A549 (cell line): ENCODE results near the gene KIF16B. TPM values are rescaled to one million over a fixed set of nuclear protein-coding genes. Genes with fewer than 3 reads are reported as not detected.

ENCODE experiments used
- ATAC-seq, 2 experiments: fragments of 200-7000 bp in 1 of 2; fragments of >200 bp in 1 of 2; cut with Nextera tagmentation in 1 of 2; cut with Tn5 transposase in 1 of 2; 3 replicates each; pipeline versions ENCODE4 v1.8.0 to v1.9.1; 2018 to 2020; ENCODE audit warnings: mild to moderate bottlenecking in 1 of 2, moderate library complexity in 1 of 2
- CTCF ChIA-PET: fragments of 300-600 bp; sonication (Branson Sonifier 250); formaldehyde crosslinking; extraction: SDS; loops from one replicate; lab custom pipeline; 2021; ENCODE audit warnings: antibody characterized with exemption, inconsistent platforms; lab: Yijun Ruan, JAX
- POLR2A ChIA-PET: fragments of 350-600 bp; formaldehyde crosslinking; extraction: SDS; loops from one replicate; lab custom pipeline; 2021; ENCODE audit warnings: antibody characterized with exemption, inconsistent platforms; lab: Yijun Ruan, JAX
- DNase-seq, 2 experiments: peaks; one replicate each; pipeline versions ENCODE4 v3.0.0 to v3.0.0-alpha.2; 2011 to 2016; ENCODE audit warnings: low read depth in 1 of 2, low spot score in 1 of 2
- FAIRE-seq: peaks from 2 replicates; lab custom pipeline; 2011; peaks lifted over from hg19 to GRCh38; lab: Jason Lieb, UNC
- H3K27ac ChIP-seq, 2 experiments: fragments of >200 bp; sonication (Bioruptor Twin); formaldehyde crosslinking; 3 replicates each; pipeline ENCODE4 v1.5.1; 2016 to 2017
- H3K4me1 ChIP-seq: fragments of >200 bp; sonication (Bioruptor Twin); formaldehyde crosslinking; 3 replicates; pipeline ENCODE4 v1.6.1; 2016
- H3K4me2 ChIP-seq: fragments of >200 bp; sonication (Bioruptor Twin); formaldehyde crosslinking; 3 replicates; pipeline ENCODE4 v1.6.1; 2016
- H3K4me3 ChIP-seq: fragments of >200 bp; sonication (Bioruptor Twin); formaldehyde crosslinking; 3 replicates; pipeline ENCODE4 v1.5.1; 2016
- H3K9me3 ChIP-seq: fragments of >200 bp; sonication (Bioruptor Twin); formaldehyde crosslinking; 3 replicates; pipeline ENCODE4 v1.6.1; 2016
- BHLHE40 ChIP-seq: IDR thresholded peaks from 2 replicates; pipeline ENCODE4 v1.6.1; 2012; ENCODE audit warnings: low read depth, low read length, inconsistent platforms
- CBX2 ChIP-seq: fragments of 200-600 bp; sonication (generic); IDR thresholded peaks from 2 replicates; pipeline ENCODE4 v1.6.1; 2016; ENCODE audit warnings: low read depth, mild to moderate bottlenecking, borderline replicate concordance
- CEBPB ChIP-seq, 2 experiments: fragments of >200 bp in 1 of 2; sonication (Bioruptor Twin) in 1 of 2; formaldehyde crosslinking in 1 of 2; IDR thresholded peaks; 2 replicates each; pipeline ENCODE4 v1.6.1; 2012 to 2016
- CHD2 ChIP-seq: fragments of 150-350 bp; IDR thresholded peaks from 2 replicates; pipeline ENCODE4 v1.6.1; 2014; ENCODE audit warnings: low read length; ENCODE audit not compliant: partially characterized antibody
- CTCF ChIP-seq: fragments of >200 bp; sonication (Bioruptor Twin); formaldehyde crosslinking; IDR thresholded peaks from 3 replicates; pipeline ENCODE4 v1.5.1; 2016
- HOXA7 ChIP-seq: fragments of 250-450 bp; sonication (Bioruptor Pico); IDR thresholded peaks from 2 replicates; pipeline ENCODE4 v1.5.0; 2020; ENCODE audit warnings: mild to moderate bottlenecking, moderate library complexity
- HOXB5 ChIP-seq: fragments of 250-450 bp; sonication (Bioruptor Pico); IDR thresholded peaks from 2 replicates; pipeline ENCODE4 v1.5.0; 2020; ENCODE audit warnings: mild to moderate bottlenecking, moderate library complexity
- JUN ChIP-seq, 2 experiments: fragments of >200 bp; sonication (Bioruptor Twin); formaldehyde crosslinking; IDR thresholded peaks; 2 replicates in 1 of 2; 3 replicates in 1 of 2; pipeline ENCODE4 v1.6.1; 2016 to 2017
- JUNB ChIP-seq: fragments of >200 bp; sonication (Bioruptor Twin); formaldehyde crosslinking; IDR thresholded peaks from 2 replicates; pipeline ENCODE4 v1.6.1; 2016
- KDM5A ChIP-seq: fragments of 200-600 bp; sonication (generic); IDR thresholded peaks from 2 replicates; pipeline ENCODE4 v1.6.1; 2016; ENCODE audit warnings: antibody characterized with exemption, mild to moderate bottlenecking
- MAZ ChIP-seq: fragments of 150-350 bp; IDR thresholded peaks from 2 replicates; pipeline ENCODE4 v1.6.1; 2014; ENCODE audit warnings: antibody characterized with exemption, low read depth, low read length, borderline replicate concordance
- NFE2L2 ChIP-seq: fragments of 150-350 bp; conservative IDR thresholded peaks from 2 replicates; pipeline ENCODE4 v1.6.1; 2014; ENCODE audit warnings: low read length
- NPAS2 ChIP-seq: fragments of 250-450 bp; sonication (Bioruptor Pico); IDR thresholded peaks from 2 replicates; pipeline ENCODE4 v1.8.0; 2022; ENCODE audit warnings: mild to moderate bottlenecking, moderate library complexity, borderline replicate concordance
- NR3C1 ChIP-seq: fragments of >200 bp; sonication (Bioruptor Twin); formaldehyde crosslinking; IDR thresholded peaks from 3 replicates; pipeline ENCODE4 v1.6.1; 2017
- PHF8 ChIP-seq: fragments of 200-600 bp; sonication (generic); IDR thresholded peaks from 2 replicates; pipeline ENCODE4 v1.6.1; 2016; ENCODE audit warnings: low read depth, mild to moderate bottlenecking, antibody characterized with exemption, moderate library complexity, borderline replicate concordance
- POLR2AphosphoS2 ChIP-seq: conservative IDR thresholded peaks from 2 replicates; pipeline ENCODE4 v1.6.1; 2012; ENCODE audit warnings: low read length, improper control_type of control experiment, inconsistent platforms
- RNF2 ChIP-seq: fragments of 200-600 bp; sonication (generic); IDR thresholded peaks from 2 replicates; pipeline ENCODE4 v1.6.1; 2016; ENCODE audit warnings: low read depth, mild to moderate bottlenecking, antibody characterized with exemption, moderate library complexity, borderline replicate concordance
- TFCP2L1 ChIP-seq: fragments of 250-450 bp; sonication (Bioruptor Pico); IDR thresholded peaks from 2 replicates; pipeline ENCODE4 v1.5.0; 2021; ENCODE audit warnings: mild to moderate bottlenecking
- TP53 ChIP-seq: fragments of 250-450 bp; sonication (Bioruptor Pico); IDR thresholded peaks from 2 replicates; pipeline ENCODE4 v1.5.0; 2021; ENCODE audit warnings: mild to moderate bottlenecking, moderate library complexity
- USF2 ChIP-seq: fragments of 450-650 bp; IDR thresholded peaks from 2 replicates; pipeline ENCODE4 v1.6.1; 2014; ENCODE audit warnings: antibody characterized with exemption
- ZNF302 ChIP-seq: fragments of 250-450 bp; sonication (Bioruptor Pico); IDR thresholded peaks from 2 replicates; pipeline ENCODE4 v1.9.0; 2021; ENCODE audit warnings: inconsistent platforms, mild to moderate bottlenecking, moderate library complexity
- WGBS: methylation state at CpG from one replicate; pipeline ENCODE4 v1.1.6; 2017; ENCODE audit errors: missing lambda C conversion rate; 5-methylcytosine and 5-hydroxymethylcytosine counted together
- polyA plus RNA-seq, 4 experiments: library from polyadenylated mRNA; depleted of rRNA in 3 of 4; stranded (reverse); fragments of >200 nt; fragmentation: RNase III in 1 of 4; extraction: RNeasy Plus Mini Kit Qiagen cat#74134 plus additional on column Dnase treatment in 1 of 4; gene quantifications; 2 replicates in 3 of 4; 3 replicates in 1 of 4; pipeline ENCODE4 v1.2.3, GENCODE V29; 2011 to 2017

KIF16B gene
- polyA plus RNA-seq, 2 of the 4 experiments (the other 2 are of a cell fraction): 14.1 to 23.3 TPM

- Histone ChIP-seq H3K27ac (peak overlapping the region; percentile 90 to 92; a peak in 4 of 6 replicates), H3K4me2 (peak overlapping the region; percentile 85), H3K9me3 (no peaks in the 10 kb centered on the region), H3K4me1 (peaks cover 32% of the 10 kb centered on the region; the same call in 2 of the 3 replicates), H3K4me3 (peak overlapping the region; percentile 63; the same call in 2 of the 3 replicates)
- WGBS: 73% methylated on average over 8 of the region's 8 CpGs
- ATAC-seq (no peak), DNase-seq (peak; percentile 39 to 52), FAIRE-seq (no peak)
- TF ChIP-seq USF2: peak; percentile 44
- no peak for TF ChIP-seq HOXB5 (CRISPR knock-in tag)
- CTCF ChIA-PET: interaction anchor here (1.1 to 2.8 kb wide), 2 partner anchors 58 to 185 kb away, joined by 3 to 14 read pairs; no protein-coding TSS in a partner anchor
- POLR2A ChIA-PET: no interaction called here
Observed at GRCh38 chr20:16576219-16576618, 3.0 kb upstream of the KIF16B start.

GRCh38 chr20:16575390-16576140 is 2.3 kb upstream of the KIF16B start:
- 57% methylated on average over 18 of the region's 18 CpGs for WGBS
- ATAC-seq (peak in 1 of 2 experiments; percentile 4; a peak in 2 of 6 replicates), FAIRE-seq (no peak), DNase-seq (peak in 1 of 2 experiments; percentile 44)
- Histone ChIP-seq H3K4me2 (peak overlapping the region; percentile 85), H3K4me3 (peak overlapping the region; percentile 63), H3K4me1 (peaks cover 29% of the 10 kb centered on the region; the same call in 2 of the 3 replicates), H3K27ac (peak overlapping the region; percentile 90 to 92), H3K9me3 (no peaks in the 10 kb centered on the region)
- ChIA-PET CTCF (interaction anchor here (0.8 to 2.8 kb wide), 5 partner anchors 25 to 185 kb away, joined by 3 to 14 read pairs (median 4); no protein-coding TSS in a partner anchor), POLR2A (interaction anchor here (1.4 to 1.7 kb wide), 2 partner anchors 47 to 48 kb away, joined by 5 to 6 read pairs; no protein-coding TSS in a partner anchor)
- TF ChIP-seq JUN (IDR thresholded peaks at IDR 0.05) (no peak), NR3C1 (no peak), PHF8 (no peak), NPAS2 (CRISPR knock-in tag) (no peak), HOXA7 (CRISPR knock-in tag) (no peak), CBX2 (no peak), RNF2 (no peak), CEBPB (IDR thresholded peaks at IDR 0.05) (no peak), ZNF302 (CRISPR knock-in tag) (no peak), POLR2AphosphoS2 (no peak), CTCF (no peak), BHLHE40 (no peak), NFE2L2 (no peak), MAZ (no peak), CHD2 (no peak), TP53 (CRISPR knock-in tag) (no peak), JUNB (no peak), KDM5A (no peak), TFCP2L1 (CRISPR knock-in tag) (no peak)
